Activated CD8-positive, alpha-beta memory T cell treated with anti-CD3 and anti-CD28 coated beads for 4 hours (primary cell): ENCODE measurements around the gene RARB.

Source experiments
- DNase-seq, 2 donors: peaks; one replicate each; pipeline ENCODE4 v3.0.0-alpha.2; 2020; ENCODE audit warnings: low read depth in 2 of 2

Gene RARB

GRCh38 chr3:25448750-25449692, 21.0 kb downstream of the RARB start:
- no peak for DNase-seq

- no peak for DNase-seq
Measured at GRCh38 chr3:25449857-25450256, 21.8 kb downstream of the RARB start.

- no peak for DNase-seq
Measured at GRCh38 chr3:25452192-25452591, 24.1 kb downstream of the RARB start.

- no peak for DNase-seq
Measured at GRCh38 chr3:25452740-25453139, 24.7 kb downstream of the RARB start.

- no peak for DNase-seq
Measured at GRCh38 chr3:25453619-25454004, 25.5 kb downstream of the RARB start.

- DNase-seq, result no peak
Measured at GRCh38 chr3:25454005-25454927, 26.2 kb downstream of the RARB start.

GRCh38 chr3:25455441-25456132, 27.5 kb downstream of the RARB start:
- DNase-seq, result no peak

- no peak for DNase-seq
Measured at GRCh38 chr3:25456723-25457670, 28.9 kb downstream of the RARB start.

GRCh38 chr3:25457671-25458419, 29.8 kb downstream of the RARB start:
- DNase-seq, result no peak

- DNase-seq, result no peak
Measured at GRCh38 chr3:25458420-25458814, 30.4 kb downstream of the RARB start.

GRCh38 chr3:25460751-25461150, 32.7 kb downstream of the RARB start:
- peak in 1 of 2 donors; percentile 8 for DNase-seq

- DNase-seq, result no peak
Measured at GRCh38 chr3:25461946-25462345, 33.9 kb downstream of the RARB start.

- no peak for DNase-seq
Measured at GRCh38 chr3:25462495-25462894, 34.4 kb downstream of the RARB start.

GRCh38 chr3:25463836-25464418, 35.9 kb downstream of the RARB start:
- DNase-seq, result no peak

- no peak for DNase-seq
Measured at GRCh38 chr3:25465266-25465860, 37.3 kb downstream of the RARB start.

- DNase-seq, result no peak
Measured at GRCh38 chr3:25468866-25469319, 40.8 kb downstream of the RARB start.

GRCh38 chr3:25469558-25469957, 41.5 kb downstream of the RARB start:
- no peak for DNase-seq

- DNase-seq, result no peak
Measured at GRCh38 chr3:25471081-25471768, 43.2 kb downstream of the RARB start.

GRCh38 chr3:25472153-25472552, 44.1 kb downstream of the RARB start:
- no peak for DNase-seq
